Gastroesophageal sphincter (tissue), 4 donors: ENCODE results near the gene MCUB. TPM values are rescaled to one million over a fixed set of nuclear protein-coding genes. Genes with fewer than 3 reads are reported as not detected.

Experiments used
- ATAC-seq: fragments of 150-250 bp; one replicate; pipeline ENCODE4 v1.9.1; 2016; ENCODE audit warnings: mild to moderate bottlenecking, moderate library complexity
- H3K27ac ChIP-seq, 4 donors: fragments of 200-600 bp; sonication (generic) in 3 of 4; 1 replicate in 3 of 4; 2 replicates in 1 of 4; pipeline ENCODE4 v1.5.1; 2016 to 2019
- H3K27me3 ChIP-seq: fragments of 200-600 bp; sonication (generic); one replicate; pipeline ENCODE4 v1.5.1; 2019
- H3K36me3 ChIP-seq, 2 donors: fragments of 200-600 bp; sonication (generic); one replicate each; pipeline ENCODE4 v1.5.1; 2019; ENCODE audit warnings: control low read depth in 1 of 2
- H3K4me1 ChIP-seq, 3 donors: fragments of 200-600 bp; sonication (generic); 1 replicate in 2 of 3; 2 replicates in 1 of 3; pipeline ENCODE4 v1.5.1; 2016 to 2019; ENCODE audit warnings: control low read depth in 2 of 3
- H3K4me3 ChIP-seq, 2 donors: fragments of 200-600 bp; sonication (generic); one replicate each; pipeline ENCODE4 v1.5.1; 2019; ENCODE audit warnings: mild to moderate bottlenecking in 1 of 2, moderate library complexity in 1 of 2
- H3K9me3 ChIP-seq, 3 donors: fragments of 200-600 bp; sonication (generic); one replicate each; pipeline ENCODE4 v1.5.1; 2017 to 2019; ENCODE audit warnings: control low read depth in 2 of 3
- EP300 ChIP-seq: sonication (generic); formaldehyde crosslinking; IDR thresholded peaks from one replicate; pipeline ENCODE4 v1.6.1; 2017; ENCODE audit warnings: antibody characterized with exemption, mild to moderate bottlenecking
- POLR2A ChIP-seq, 2 donors: fragments of 450-650 bp; IDR thresholded peaks; one replicate each; pipeline ENCODE4 v1.6.1; 2017; ENCODE audit warnings: antibody characterized with exemption in 2 of 2, mild to moderate bottlenecking in 2 of 2, moderate library complexity in 1 of 2
- POLR2AphosphoS5 ChIP-seq: sonication (generic); formaldehyde crosslinking; IDR thresholded peaks from one replicate; pipeline ENCODE4 v1.6.1; 2017; ENCODE audit warnings: antibody characterized with exemption
- WGBS, 2 donors: methylation state at CpG; one replicate each; pipeline ENCODE4 v1.1.5; 2018; ENCODE audit warnings: low coverage in 1 of 2; 5-methylcytosine and 5-hydroxymethylcytosine counted together
- total RNA-seq, 4 donors: library from RNA; depleted of rRNA; stranded (reverse); fragments of >200 nt; gene quantifications; one replicate each; pipeline ENCODE4 v1.1.0, GENCODE V29; 2016
- TF ChIP-seq, protein P1 (sequence below), 4 experiments: fragments of 200-600 bp in 2 of 4; fragments of 450-650 bp in 2 of 4; sonication (generic) in 1 of 4; IDR thresholded peaks; one replicate each; pipeline ENCODE4 v1.5.1; 2017 to 2019; ENCODE audit warnings: antibody characterized with exemption in 4 of 4, mild to moderate bottlenecking in 2 of 4, moderate library complexity in 2 of 4

Gene MCUB
- total RNA-seq, 4 donors from 2014 or later: 3.9 to 33.4 (median 13.3) TPM

DNA sequence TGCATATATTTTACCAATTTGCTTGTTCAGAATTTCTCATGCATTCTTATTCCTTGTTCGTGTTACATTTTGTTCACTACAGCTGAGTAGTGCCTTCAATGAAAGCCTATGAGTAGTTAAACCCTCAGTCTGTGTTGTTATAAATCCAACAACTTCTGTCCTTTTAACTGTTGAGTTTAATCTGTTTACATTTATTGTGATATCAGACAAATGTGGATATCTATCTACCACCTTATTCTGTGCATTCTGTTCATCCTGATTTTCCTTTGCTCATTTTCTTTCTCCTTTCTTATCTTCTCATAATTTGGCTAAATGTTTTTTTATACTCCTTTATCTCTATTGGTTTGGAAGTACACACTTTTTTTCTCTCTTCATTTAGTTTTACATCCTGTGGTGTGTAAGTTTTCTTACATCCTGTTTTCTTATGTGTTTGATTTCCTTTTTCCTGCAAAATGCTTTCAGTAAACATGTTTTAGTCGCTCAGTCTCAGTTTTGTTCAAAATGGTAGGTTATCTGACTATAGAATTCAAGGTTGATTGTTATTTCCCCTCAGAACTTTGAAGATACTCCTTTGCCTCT is 89.0 kb downstream of the MCUB start:
- no peak for ATAC-seq
- Histone ChIP-seq H3K27ac (no peak overlapping the region), H3K9me3 (peaks cover 0 to 21% (median 0%) of the 10 kb centered on the region in 3 donors), H3K4me1 (no peaks in the 10 kb centered on the region), H3K4me3 (no peak overlapping the region), H3K36me3 (peaks cover 0 to 8% of the 10 kb centered on the region in 2 donors), H3K27me3 (no peaks in the 10 kb centered on the region)
- 78 to 89% methylated on average over 1 to 2 of the region's 2 CpGs for WGBS, 2 donors
- TF ChIP-seq, protein P1, sequence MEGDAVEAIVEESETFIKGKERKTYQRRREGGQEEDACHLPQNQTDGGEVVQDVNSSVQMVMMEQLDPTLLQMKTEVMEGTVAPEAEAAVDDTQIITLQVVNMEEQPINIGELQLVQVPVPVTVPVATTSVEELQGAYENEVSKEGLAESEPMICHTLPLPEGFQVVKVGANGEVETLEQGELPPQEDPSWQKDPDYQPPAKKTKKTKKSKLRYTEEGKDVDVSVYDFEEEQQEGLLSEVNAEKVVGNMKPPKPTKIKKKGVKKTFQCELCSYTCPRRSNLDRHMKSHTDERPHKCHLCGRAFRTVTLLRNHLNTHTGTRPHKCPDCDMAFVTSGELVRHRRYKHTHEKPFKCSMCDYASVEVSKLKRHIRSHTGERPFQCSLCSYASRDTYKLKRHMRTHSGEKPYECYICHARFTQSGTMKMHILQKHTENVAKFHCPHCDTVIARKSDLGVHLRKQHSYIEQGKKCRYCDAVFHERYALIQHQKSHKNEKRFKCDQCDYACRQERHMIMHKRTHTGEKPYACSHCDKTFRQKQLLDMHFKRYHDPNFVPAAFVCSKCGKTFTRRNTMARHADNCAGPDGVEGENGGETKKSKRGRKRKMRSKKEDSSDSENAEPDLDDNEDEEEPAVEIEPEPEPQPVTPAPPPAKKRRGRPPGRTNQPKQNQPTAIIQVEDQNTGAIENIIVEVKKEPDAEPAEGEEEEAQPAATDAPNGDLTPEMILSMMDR (IDR thresholded peaks at IDR 0.05): no peak
- TF ChIP-seq POLR2AphosphoS5: no peak
- no peak for TF ChIP-seq POLR2A (IDR thresholded peaks at IDR 0.05)
- no peak for TF ChIP-seq EP300

DNA sequence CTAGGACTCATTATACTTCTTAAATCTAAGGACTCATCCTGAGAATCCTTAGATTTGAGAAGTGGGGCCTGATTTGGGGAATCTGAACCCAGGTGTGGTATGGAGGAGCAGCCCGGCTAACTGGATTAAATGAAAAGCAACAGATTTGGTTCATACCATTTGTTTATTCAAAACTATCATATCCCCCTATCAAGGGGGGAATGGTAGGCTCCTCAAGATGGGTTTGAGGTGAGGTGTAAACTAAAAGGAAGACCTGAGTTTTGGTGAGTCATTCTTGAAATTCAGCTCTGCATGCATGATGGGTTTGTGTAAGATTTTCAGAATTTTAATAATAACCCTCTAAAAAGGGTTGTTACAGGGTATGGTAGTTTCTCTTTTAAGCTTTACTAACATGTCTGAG is 89.8 kb downstream of the MCUB start:
- TF ChIP-seq POLR2A (IDR thresholded peaks at IDR 0.05) (no peak), EP300 (no peak), POLR2AphosphoS5 (no peak)
- TF ChIP-seq, protein P1 (IDR thresholded peaks at IDR 0.05): no peak
- ATAC-seq: no peak
- no peaks in the 10 kb centered on the region for H3K27me3 ChIP-seq
- no peak overlapping the region for H3K27ac ChIP-seq
- WGBS, 2 donors: 100% methylated on average over 1 of the region's 1 CpG; no CpG with 5 or more reads in 1 of the 2 donors
- H3K4me3 ChIP-seq: no peak overlapping the region
- peaks cover 0 to 21% (median 0%) of the 10 kb centered on the region in 3 donors for H3K9me3 ChIP-seq
- H3K4me1 ChIP-seq: no peaks in the 10 kb centered on the region
- peaks cover 0 to 8% of the 10 kb centered on the region in 2 donors for H3K36me3 ChIP-seq

DNA sequence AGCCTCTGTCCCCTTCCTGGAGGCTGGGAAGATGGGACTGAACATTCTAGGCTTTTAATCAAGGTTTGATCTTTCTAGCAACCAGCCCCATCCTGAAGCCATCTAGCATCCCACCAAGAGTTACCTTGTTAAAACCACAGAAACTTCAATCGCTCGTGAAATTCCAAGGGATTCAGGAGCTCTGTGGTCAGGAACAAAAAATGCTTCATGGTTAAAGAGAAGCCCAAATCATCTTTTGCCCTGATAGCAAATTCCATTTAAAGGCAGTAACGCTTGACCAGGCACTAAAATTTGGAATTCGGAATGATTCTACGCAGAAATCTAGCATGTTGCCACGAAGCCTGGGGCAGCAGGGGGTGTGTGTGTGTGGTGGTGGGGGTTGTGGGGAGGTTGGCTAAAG is 95.3 kb downstream of the MCUB start:
- TF ChIP-seq POLR2A (IDR thresholded peaks at IDR 0.05): no peak
- no peak for TF ChIP-seq EP300
- no peak for TF ChIP-seq POLR2AphosphoS5
- TF ChIP-seq, protein P1 (IDR thresholded peaks at IDR 0.05): no peak
- no peak for ATAC-seq
- H3K4me3 ChIP-seq: no peak overlapping the region
- H3K27me3 ChIP-seq: no peaks in the 10 kb centered on the region
- peaks cover 0 to 8% of the 10 kb centered on the region in 2 donors for H3K36me3 ChIP-seq
- H3K27ac ChIP-seq: no peak overlapping the region
- H3K4me1 ChIP-seq: no peaks in the 10 kb centered on the region
- H3K9me3 ChIP-seq: peaks cover 0 to 21% (median 0%) of the 10 kb centered on the region in 3 donors
- 52 to 57% methylated on average over 6 of the region's 6 CpGs for WGBS, 2 donors

DNA sequence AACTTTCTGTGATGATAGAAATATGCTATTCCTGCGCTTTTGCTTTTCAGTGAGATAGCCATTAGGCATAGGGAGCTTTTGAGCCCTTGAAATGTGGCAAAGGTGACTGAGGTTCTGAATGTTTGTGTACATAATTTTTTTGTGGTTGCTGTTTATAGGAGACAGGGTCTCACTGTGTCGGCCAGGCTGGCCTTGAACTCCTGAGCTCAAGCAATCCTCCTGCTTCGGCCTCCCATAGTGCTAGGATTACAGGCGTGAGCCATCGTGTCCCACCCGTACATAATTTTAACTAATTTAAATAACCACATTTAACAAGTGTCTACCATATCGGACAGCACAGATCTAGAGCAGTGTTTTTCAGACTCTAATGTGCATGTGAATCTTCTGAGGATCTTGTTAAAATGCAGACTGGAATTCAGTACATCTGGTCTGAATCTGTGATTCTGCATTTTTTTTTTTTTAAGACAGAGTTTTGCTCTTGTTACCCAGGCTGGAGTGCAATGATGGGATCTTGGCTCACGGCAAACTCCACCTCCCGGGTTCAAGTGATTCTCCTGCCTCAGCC is 97.9 kb downstream of the MCUB start:
- TF ChIP-seq, protein P1 (IDR thresholded peaks at IDR 0.05): no peak
- TF ChIP-seq POLR2A (IDR thresholded peaks at IDR 0.05): no peak
- TF ChIP-seq EP300: no peak
- no peak overlapping the region for H3K4me3 ChIP-seq
- WGBS, 2 donors: 94% methylated on average over 9 of the region's 9 CpGs
- peaks cover 0 to under 1% of the 10 kb centered on the region in 2 donors for H3K36me3 ChIP-seq
- ATAC-seq: no peak
- H3K4me1 ChIP-seq: no peaks in the 10 kb centered on the region
- peaks cover 0 to 6% (median 0%) of the 10 kb centered on the region in 3 donors for H3K9me3 ChIP-seq
- H3K27ac ChIP-seq: no peak overlapping the region
- H3K27me3 ChIP-seq: no peaks in the 10 kb centered on the region

DNA sequence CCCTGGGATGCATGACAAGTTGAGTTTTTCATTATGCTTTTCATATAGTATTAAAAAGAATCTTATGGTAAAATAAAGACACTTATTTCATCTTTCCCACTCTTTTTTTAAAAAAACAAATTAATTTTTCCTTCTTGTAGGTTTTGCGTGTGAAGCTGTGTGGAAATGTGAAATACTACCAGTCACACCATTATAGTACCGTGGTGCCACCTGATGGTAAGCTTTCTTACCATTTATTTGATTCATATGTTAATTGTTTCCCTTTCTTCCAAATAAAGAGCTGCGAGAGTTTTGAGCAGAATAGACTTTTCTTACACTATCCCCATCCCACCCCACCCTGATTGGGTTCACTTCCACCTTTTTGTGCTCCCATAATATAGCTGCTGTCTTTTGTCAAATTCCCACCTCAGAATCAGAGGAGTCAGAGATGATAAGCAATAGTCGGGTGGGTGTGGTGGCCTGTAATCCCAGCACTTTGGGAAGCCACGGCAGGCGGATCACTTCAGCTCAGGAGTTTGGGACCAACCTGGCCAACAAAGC is 98.9 kb downstream of the MCUB start:
- H3K4me3 ChIP-seq: no peak overlapping the region
- no peaks in the 10 kb centered on the region for H3K27me3 ChIP-seq
- TF ChIP-seq, protein P1 (IDR thresholded peaks at IDR 0.05): no peak
- TF ChIP-seq POLR2A (IDR thresholded peaks at IDR 0.05) (no peak), POLR2AphosphoS5 (no peak)
- 75 to 84% methylated on average over 3 of the region's 6 CpGs for WGBS, 2 donors
- ATAC-seq: no peak
- no peak overlapping the region for H3K27ac ChIP-seq
- H3K36me3 ChIP-seq: no peaks in the 10 kb centered on the region
- no peaks in the 10 kb centered on the region for H3K4me1 ChIP-seq
- H3K9me3 ChIP-seq: no peaks in the 10 kb centered on the region
